Muscle of arm (tissue), 12 donors: Measurements from ENCODE around the gene MYO1B. TPM values are rescaled to one million over a fixed set of nuclear protein-coding genes. Genes with fewer than 3 reads are reported as not detected.

Source experiments
- DNase-seq: peaks from one replicate; pipeline ENCODE4 v3.0.0-alpha.2; 2013
- polyA plus RNA-seq, 12 donors: library from polyadenylated mRNA; unstranded; fragments of 120-200 nt; gene quantifications; one replicate each; pipeline ENCODE4 v1.2.1, GENCODE V29; 2013; ENCODE audit not compliant: insufficient read length in 12 of 12

Gene MYO1B
- polyA plus RNA-seq, 12 donors: 68.4 to 109 (median 95.7) TPM; not detected in 1

- no peak for DNase-seq
Observed at GRCh38 chr2:191355170-191355758, 110.1 kb downstream of the MYO1B start.

GRCh38 chr2:191357678-191358077 is 112.5 kb downstream of the MYO1B start:
- no peak for DNase-seq

DNA sequence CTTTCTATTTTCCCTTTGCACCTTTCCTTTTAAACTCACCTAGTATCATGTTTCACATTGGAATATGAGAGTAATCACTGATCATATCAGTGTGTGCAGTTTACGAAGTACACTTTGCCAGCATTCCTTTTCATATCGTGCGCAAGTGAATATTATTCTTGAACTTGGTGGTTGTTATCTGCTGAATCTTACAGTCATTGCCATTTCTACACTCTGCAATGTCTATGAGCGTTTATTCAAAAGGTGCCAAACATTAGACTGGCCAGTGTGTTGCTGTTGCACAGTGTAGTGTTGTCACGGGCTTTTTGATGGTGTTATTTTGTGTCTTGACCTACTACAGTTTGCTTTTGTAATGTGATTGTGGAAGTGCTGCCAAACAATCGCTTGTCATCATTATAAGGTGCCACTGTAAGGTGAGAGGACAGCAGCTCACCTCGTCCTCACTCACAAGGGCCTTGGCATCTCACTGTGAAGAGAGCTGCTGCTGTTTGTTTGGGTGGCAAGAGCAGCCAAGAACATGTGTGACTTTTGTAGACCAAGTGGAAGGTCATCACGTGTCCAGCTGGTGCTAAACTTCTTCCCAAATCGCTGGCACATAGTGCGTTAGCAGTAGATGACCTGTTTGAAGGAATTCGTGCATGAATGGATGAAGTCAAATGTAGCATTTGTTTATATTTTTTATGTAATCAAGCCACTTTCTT is 113.3 kb downstream of the MYO1B start:
- DNase-seq: no peak

GRCh38 chr2:191359133-191359532 is 113.9 kb downstream of the MYO1B start:
- DNase-seq: peak; percentile 52

DNA sequence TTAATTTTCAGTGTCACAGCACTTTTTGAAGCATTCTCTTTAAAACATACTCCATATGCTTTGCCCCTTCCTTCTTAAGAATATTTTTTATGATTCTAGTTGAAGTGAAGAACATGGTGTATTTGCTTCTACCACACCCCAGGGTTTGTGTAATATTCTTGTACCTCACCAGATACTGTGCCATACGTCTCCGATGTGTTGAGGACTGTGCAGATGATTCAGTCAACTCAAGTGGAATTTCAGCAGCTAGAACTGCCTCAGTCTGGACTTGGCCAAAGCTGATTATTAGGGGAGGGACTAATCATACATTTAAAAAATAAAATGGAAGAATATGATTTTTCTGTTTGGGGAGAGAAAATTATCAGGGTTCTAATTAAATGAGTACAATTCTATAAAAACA is 115.7 kb downstream of the MYO1B start:
- DNase-seq: no peak

DNA sequence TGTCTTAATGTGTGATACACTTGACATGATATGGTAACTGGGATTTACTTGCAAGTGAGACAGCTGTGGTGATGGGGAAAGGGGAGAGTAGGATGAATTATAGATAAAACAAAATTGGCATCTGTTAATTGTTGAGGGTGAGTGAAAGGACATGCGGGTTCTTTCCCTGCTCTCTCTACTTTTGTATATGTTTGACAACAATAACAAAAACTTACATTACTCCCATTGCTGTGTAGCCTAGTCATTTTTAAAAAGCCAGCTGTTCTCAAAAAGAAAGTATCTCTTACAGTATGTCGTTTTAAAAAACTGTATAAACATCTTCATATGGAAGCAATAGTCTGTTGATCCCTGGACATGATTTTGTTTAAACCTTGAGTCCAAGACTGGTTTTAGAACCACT is 117.6 kb downstream of the MYO1B start:
- no peak for DNase-seq

DNA sequence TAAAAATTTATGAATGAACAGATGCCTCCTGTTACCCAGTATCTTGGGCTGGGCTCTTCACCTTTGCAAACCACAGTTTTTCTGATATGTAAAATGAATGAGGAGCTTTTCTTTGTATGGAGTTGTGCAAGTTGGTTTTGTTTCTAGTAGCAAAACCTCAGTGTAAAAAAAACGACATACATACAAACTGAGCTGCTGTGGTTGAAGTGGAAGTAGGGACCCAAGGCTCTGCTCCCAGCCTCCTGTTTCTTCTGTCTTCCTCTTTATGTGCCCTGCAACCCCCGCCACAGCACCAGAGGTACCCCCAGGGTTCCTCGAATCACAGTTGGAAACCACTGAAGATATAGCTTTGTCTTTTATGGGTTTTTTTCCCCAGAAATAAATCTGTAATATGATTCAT is 118.1 kb downstream of the MYO1B start:
- no peak for DNase-seq

DNA sequence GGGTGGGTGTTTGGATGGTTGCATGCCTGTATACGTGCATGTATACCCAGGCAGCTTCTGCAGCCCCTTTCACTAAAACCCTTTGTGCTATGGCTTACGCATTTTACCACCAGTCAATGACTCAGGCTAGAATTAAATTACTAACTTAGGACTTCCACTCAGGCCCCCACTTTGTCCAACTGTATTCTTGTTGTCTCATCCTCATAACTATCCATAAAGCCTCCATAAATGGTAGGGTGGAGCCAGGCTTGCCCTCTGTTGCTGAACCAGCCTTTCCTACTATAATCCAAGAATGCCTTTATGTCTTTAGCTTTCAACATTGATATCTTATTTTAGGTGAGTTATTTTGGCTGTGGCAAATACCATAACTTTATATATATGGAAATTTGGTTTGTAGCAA is 119.9 kb downstream of the MYO1B start:
- no peak for DNase-seq

- DNase-seq: peak; percentile 22
Observed at GRCh38 chr2:191366199-191366598, 121.0 kb downstream of the MYO1B start.

DNA sequence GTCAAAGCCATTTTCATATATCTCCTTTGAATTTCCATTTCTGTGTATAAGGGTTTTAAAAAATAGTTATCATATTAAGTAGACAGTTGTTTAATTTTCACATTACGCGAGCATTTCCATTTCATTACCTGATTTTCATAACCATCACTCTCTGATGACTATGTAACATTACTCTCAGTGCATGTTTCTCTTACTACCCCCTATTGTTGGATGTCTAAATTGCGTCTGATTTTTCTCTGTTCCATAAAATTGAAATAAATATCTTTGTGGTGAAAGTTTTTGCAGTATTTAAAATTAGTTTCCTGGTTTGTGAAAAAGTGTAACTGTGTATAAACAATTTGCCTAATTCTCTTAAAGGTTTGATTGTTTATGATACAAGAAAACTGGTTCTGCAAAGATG is 123.8 kb downstream of the MYO1B start:
- DNase-seq: no peak

GRCh38 chr2:191374366-191374765 is 129.2 kb downstream of the MYO1B start:
- DNase-seq: no peak

- no peak for DNase-seq
Observed at GRCh38 chr2:191374939-191375338, 129.7 kb downstream of the MYO1B start.

DNA sequence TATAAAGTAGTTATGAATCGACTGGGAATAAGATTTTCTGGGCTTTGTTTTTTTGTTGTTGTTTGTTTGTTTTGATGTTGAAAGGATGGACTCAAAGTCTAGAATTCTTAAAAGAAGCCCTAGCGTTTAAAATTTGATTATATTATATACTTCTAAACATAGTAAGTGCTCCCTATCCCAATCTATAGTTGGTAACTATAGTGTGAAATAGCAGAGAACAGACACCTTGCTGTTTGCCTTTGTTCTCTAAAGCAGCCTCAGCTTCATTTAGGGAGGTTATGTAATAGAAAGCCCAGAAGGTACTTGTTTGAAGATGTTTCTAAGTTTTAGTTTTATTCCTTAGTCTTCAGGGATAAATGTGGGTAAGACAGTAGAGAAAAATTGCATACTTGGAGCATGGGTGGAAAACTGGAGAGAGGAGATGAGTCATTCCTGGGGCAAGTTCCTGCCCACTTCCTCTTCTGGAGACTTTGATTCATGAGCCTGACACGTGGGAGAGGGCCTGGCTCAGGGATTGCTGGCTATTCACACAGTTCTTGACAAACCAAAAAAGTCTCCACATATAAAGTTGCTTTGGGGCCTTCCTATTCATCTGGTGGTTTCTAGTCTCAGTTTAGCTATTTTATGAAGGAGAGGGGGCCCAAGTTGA is 131.9 kb downstream of the MYO1B start:
- DNase-seq: peak; percentile 40

GRCh38 chr2:191379375-191379774 is 134.2 kb downstream of the MYO1B start:
- no peak for DNase-seq

- DNase-seq: peak; percentile 39
Observed at GRCh38 chr2:191382801-191383200, 137.6 kb downstream of the MYO1B start.

GRCh38 chr2:191383486-191383885 is 138.3 kb downstream of the MYO1B start:
- no peak for DNase-seq

- no peak for DNase-seq
Observed at GRCh38 chr2:191384829-191385228, 139.6 kb downstream of the MYO1B start.

- no peak for DNase-seq
Observed at GRCh38 chr2:191385416-191386160, 140.4 kb downstream of the MYO1B start.

- no peak for DNase-seq
Observed at GRCh38 chr2:191386938-191387536, 141.8 kb downstream of the MYO1B start.

- no peak for DNase-seq
Observed at GRCh38 chr2:191389288-191389687, 144.1 kb downstream of the MYO1B start.

- DNase-seq: no peak
Observed at GRCh38 chr2:191391171-191391570, 146.0 kb downstream of the MYO1B start.

DNA sequence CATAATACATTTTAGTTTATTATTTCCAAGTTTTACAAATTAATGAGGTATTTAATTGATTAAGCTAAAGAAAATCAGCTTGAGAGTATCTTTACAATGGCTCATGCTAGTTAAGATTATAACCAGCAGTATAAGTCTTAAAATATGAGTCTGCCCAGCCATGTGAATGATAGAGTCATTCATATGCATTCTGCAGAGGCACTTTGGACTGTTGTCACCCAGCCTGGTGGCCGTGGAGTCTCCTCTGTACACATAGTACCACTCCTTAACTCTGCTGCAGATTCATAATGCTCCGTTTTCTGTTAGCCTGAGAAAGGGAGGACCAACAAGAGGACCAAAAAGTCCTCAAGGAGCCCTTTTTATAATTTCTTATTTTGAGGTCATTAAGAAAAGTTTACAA is 148.8 kb downstream of the MYO1B start:
- DNase-seq: no peak
